ENCODE measurements around the gene UBC.
"Not testable (repeated sequence)": the region's sequence is repeated elsewhere in the genome, so short reads cannot be mapped to it uniquely, and the experiment has no call there.

UBC gene

DNA sequence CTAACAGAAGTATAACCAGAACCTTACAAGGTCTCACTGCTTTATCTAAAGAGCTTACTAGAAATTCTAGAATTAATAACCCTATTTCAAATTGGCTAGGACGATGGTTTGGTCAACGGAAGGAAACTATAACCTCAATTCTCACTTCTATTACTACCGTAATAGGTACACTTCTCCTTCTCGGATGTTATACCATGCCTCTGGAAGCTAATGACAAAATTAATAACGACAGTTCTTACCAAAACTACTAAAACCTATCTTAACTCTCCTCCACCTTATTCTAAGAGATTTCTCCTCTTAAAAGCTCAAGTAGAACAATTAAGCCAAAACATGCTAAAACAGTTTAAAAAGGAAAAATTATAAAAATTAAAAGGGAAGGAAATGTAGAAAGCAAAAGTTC, 23.7 kb upstream of the UBC start:
- TF ChIP-seq, protein P1, sequence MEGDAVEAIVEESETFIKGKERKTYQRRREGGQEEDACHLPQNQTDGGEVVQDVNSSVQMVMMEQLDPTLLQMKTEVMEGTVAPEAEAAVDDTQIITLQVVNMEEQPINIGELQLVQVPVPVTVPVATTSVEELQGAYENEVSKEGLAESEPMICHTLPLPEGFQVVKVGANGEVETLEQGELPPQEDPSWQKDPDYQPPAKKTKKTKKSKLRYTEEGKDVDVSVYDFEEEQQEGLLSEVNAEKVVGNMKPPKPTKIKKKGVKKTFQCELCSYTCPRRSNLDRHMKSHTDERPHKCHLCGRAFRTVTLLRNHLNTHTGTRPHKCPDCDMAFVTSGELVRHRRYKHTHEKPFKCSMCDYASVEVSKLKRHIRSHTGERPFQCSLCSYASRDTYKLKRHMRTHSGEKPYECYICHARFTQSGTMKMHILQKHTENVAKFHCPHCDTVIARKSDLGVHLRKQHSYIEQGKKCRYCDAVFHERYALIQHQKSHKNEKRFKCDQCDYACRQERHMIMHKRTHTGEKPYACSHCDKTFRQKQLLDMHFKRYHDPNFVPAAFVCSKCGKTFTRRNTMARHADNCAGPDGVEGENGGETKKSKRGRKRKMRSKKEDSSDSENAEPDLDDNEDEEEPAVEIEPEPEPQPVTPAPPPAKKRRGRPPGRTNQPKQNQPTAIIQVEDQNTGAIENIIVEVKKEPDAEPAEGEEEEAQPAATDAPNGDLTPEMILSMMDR (conservative IDR thresholded peaks at IDR 0.05; ENCODE audit: low read depth, low read length), result no peak
- H3K4me3 ChIP-seq (ENCODE audit: low read length), result no peak overlapping the region
- no peak for DNase-seq (ENCODE audit: low read depth)

DNA sequence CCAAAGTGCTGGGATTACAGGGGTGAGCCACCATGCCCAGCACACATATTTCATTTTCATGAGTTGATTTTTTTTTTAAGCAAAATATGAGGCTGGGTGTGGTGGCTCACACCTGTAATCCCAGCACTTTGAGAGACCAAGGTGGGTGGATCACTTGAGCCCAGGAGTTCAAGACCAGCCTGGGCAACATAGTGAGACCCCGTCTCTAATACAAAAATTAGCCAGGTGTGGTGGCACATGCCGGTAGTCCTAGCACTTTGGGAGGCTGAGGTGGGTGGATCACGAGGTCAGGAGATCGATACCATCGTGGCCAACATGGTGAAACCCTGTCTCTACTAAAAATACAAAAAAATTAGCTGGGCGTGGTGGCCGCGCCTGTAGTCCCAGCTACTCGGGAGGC, 17.1 kb upstream of the UBC start:
- H3K4me3 ChIP-seq (ENCODE audit: low read length); DNase-seq (ENCODE audit: low read depth): not testable (repeated sequence)

- H3K4me3 ChIP-seq (ENCODE audit: low read length), result no peak overlapping the region
- DNase-seq (ENCODE audit: low read depth), result no peak
- TF ChIP-seq, protein P1 (conservative IDR thresholded peaks at IDR 0.05; ENCODE audit: low read depth, low read length), result no peak
Observed at GRCh38 chr12:124930586-124930985, 16.1 kb upstream of the UBC start.

DNA sequence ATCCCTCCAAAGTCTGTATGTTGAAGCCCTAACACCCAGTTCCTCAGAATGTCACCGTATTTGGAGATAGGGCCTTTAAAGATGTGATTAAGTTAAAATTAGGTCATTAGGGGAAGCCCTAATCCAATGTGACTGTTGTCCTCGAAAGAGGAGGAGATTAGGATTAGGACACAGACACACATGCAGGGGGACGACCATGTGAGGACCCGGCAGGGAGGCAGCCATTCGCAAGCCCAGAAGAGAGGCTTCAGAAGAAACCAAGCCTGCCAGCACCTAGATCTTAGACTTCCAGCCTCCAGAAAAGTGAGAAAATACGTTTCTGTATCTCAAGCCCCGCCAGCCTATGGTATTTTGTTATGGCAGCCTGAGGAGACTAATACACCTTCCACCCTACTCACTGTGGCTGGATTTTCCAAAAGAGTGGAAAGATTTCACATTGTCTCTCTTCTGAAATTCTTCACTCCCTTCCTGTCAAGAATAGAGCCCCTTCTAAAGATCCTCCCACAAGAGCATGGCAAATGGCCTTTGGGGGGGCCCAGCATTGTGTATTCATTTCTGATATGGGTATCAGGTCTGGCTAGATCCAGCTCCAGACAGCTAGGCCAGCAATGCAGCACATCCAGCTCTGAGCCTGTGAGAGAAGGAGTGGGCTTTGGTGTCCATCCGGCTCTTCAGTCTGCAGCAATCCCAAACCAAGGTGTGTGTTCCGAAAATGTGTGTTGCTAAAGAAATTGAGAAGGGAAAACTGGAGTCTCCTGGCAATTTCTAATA, 15.4 kb upstream of the UBC start:
- TF ChIP-seq, protein P1 (conservative IDR thresholded peaks at IDR 0.05; ENCODE audit: low read depth, low read length), result no peak
- no peak overlapping the region for H3K4me3 ChIP-seq (ENCODE audit: low read length)
- no peak for DNase-seq (ENCODE audit: low read depth)

GRCh38 chr12:124928912-124929530, 14.6 kb upstream of the UBC start:
- DNase-seq (ENCODE audit: low read depth), result no peak
- H3K4me3 ChIP-seq (ENCODE audit: low read length), result no peak overlapping the region
- TF ChIP-seq, protein P1 (conservative IDR thresholded peaks at IDR 0.05; ENCODE audit: low read depth, low read length), result no peak

DNA sequence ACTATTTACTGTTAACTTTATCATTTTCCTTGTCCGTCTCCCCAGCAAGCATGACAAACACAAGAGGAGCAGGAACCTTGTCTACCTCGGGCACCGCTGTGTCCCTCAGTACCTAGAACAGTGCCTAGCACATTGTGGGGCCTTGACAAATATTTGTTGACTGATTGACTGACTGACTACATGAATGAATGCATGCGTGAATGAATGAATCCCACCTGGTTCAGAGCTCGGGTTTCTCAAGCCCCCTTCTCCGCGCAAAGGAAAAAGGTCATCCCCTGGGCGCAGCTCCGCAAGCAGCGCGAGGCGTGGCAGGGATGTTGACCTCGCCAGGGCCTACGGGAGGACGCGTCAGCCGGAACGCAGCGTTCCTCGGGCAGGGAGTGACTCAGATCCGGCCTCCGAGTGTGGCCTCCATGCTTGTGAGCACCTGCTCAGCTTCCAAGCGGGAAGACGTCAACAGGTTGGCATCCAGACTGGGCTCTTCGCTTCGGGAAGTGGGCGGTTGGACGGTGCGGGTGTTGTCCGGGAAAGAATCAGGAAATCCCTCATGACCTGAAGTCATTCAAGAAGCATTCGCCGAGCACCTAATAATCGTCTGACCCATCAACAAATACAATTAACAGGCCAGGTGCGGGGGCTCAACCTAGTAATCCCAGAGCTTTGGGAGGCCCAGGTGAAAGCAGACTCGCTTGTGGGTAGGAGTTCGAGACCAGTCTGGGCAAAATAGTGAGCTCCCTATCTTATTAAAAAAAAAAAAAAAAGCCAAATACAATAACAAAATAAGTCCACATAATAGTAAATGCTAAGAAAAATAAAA, 13.9 kb upstream of the UBC start:
- DNase-seq (ENCODE audit: low read depth), result peak; percentile 78
- peak overlapping the region; percentile 83 for H3K4me3 ChIP-seq (ENCODE audit: low read length)
- TF ChIP-seq, protein P1 (conservative IDR thresholded peaks at IDR 0.05; ENCODE audit: low read depth, low read length), result no peak
